ENCODE measurements around the gene PPP3CB.

PPP3CB gene

GRCh38 chr10:73495884-73496674, at the start of gene PPP3CB:
PPP3CB (minus strand) TSS chr10:73496024; CDS start chr10:73495889, 135 bp downstream.
- peak; percentile 92 for DNase-seq (ENCODE audit: low read depth)

- DNase-seq (ENCODE audit: low read depth): no peak
Measured at GRCh38 chr10:73545357-73545756, 49.5 kb upstream of the PPP3CB start.

DNA sequence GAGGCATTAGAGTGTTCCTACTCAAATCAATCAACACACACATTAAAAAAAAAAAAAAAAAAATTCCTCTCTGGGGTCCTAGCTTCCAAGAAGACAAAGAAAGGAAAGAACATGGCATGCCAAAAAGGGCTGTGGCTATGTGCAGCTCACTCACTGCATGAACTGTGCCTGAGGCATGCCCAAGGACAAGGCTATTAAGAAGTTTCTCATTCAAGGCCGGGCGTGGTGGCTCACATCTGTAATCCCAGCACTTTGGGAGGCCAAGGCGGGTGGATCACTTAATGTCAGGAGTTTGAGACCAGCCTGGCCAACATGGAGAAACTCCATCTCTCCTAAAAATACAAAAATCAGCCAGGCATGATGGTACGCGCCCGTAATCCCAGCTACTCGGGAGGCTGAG, 41.9 kb upstream of the PPP3CB start:
- no peak for DNase-seq (ENCODE audit: low read depth)

DNA sequence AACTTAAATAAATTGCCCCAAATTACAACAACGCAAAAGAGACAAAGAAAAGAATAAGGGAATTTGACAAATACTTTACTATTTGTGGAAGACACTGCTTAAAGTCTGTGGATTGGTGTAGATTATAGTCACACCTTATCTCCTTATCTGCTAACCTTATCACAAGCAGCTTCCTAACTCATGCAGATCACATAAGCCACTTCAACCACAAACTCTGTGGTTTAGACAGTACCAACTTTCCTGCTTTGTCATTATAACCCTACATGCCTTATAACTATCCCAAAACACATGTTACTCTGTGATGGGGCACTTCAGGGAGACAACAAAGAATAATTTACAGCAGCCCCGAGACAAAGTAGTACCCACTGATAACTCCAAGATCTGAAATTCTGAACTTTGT, 41.5 kb upstream of the PPP3CB start:
- no peak for DNase-seq (ENCODE audit: low read depth)

GRCh38 chr10:73534857-73535256, 39.0 kb upstream of the PPP3CB start:
- no peak for DNase-seq (ENCODE audit: low read depth)

DNA sequence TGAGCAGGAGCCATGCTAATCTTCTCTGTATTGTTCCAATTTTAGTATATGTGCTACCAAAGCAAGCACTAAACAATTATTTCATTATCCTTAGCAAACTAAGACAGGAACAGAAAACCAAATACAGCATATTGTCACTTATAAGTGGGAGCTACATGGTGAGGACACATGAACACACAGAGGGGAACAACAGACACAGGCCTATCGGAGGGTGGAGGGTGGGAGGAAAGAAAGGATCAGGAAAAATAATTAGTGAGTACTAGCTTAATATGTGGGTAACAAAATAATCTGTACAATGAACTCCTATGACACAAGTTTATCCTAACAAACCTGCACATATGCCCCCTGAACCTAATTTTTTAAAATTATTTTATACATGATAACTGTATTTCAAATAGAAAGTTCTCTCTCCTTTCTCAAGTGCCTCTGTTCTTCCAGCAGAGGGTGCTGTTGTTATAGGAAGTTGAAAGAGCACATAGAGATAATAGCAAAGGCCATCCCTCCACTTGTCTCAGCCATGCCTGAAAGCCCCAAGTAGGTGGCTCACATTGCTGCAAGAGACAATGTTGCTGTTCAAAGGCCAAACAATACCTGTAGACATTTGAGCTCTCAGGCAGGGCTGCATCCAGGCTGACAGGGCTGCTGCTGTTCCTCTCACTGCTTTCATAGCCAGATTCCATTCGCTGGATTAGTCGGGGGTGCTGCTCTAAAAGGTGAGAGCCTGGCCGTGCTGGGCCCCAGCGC, 33.4 kb upstream of the PPP3CB start:
- no peak for DNase-seq (ENCODE audit: low read depth)

DNA sequence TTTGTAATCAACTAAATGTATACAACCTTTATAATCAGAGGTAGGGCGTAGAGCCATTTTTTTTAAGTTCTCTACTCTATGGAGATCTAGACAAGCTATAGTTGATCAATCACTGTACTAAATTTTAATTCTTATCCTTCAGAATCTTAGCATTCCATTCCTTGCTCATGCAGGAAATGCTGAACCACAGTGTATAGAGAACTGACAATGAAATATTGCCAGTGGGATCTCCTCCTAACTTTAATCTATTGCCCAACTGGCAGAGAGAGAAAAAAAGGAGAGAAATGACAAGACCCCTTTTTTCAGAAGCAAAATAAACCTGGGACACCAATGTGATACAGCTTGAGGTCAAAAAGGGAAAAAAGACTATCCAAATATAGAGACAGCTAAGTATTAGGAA, 26.4 kb upstream of the PPP3CB start:
- no peak for DNase-seq (ENCODE audit: low read depth)

GRCh38 chr10:73519336-73519735, 23.5 kb upstream of the PPP3CB start:
- DNase-seq (ENCODE audit: low read depth): no peak

DNA sequence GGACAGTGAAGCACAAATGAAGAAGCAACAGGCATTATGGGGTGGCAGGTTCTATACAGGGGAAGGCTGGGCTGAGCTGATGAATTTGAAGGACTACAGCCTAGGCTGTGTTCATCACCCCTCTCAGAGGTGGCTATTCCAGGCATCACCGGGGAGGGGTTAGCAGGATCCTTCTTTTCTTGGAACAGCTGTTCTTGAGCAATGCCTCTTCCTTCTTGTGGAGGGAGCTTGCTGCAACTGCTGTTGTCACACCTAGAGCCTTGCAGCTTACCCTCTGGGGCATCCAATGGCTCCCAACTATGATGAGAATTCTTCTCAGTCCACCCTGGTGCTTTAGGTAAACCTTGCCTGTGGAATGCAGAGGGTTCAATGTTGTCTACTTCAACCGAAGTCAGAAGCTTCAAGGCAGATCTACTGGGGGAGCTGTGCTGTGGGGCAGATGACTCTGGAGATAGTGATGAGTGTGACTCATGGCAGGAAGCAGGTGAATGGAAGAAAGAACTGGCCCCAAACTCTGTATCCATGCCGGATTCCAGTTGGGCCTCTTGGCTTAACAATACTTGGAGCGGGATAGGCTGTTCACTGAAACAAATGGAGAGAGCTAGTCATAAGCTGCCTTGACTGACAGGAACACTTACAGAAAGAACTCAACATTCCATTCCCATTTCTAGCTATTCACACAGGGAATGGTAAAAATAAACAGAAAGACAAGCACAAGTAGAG, 21.5 kb upstream of the PPP3CB start:
- DNase-seq (ENCODE audit: low read depth): no peak

DNA sequence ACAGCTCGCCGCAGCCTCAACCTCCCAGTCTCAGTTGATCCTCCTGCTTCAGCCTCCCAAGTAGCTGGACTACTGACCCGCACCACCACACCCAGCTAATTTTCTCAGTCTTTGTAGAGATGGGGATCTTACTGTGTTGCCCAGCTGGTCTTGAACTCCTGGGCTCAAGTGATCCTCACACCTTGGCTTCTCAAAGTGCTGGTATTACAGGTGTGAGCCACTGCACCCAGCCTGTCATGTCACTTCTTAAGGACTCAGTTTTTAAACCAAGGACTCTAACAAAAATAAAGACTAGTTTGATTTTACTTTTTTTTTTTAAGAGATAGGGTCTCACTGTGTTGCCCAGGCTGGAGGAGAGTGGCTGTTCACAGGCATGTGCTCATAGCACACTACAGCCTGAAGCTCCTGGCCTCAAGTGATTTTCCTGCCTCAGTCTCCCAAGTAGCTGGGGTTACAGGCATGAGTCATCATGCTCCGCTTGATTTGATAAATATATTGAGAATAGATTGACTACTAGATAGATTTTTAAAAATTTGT, 16.5 kb upstream of the PPP3CB start:
- DNase-seq (ENCODE audit: low read depth): no peak

GRCh38 chr10:73509695-73510094, 13.9 kb upstream of the PPP3CB start:
- no peak for DNase-seq (ENCODE audit: low read depth)

DNA sequence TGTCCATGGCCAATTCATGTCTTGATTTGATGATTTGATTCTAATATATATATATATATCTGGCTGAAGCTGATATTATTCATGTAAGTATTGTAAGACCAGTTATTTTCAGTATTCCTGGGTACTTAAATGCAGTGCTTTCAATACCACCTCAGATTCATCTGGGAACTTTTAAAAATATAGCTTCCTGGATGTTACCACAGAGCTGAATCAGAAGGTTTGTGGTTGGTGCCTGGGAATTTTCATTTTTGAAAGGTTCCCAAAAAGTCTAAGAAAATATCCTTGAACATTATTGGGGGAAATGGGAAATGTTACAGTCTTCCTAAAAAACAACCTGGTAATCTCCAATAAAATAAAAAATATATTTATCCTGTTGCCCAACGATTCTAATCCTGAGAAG, 10.7 kb upstream of the PPP3CB start:
- DNase-seq (ENCODE audit: low read depth): no peak

DNA sequence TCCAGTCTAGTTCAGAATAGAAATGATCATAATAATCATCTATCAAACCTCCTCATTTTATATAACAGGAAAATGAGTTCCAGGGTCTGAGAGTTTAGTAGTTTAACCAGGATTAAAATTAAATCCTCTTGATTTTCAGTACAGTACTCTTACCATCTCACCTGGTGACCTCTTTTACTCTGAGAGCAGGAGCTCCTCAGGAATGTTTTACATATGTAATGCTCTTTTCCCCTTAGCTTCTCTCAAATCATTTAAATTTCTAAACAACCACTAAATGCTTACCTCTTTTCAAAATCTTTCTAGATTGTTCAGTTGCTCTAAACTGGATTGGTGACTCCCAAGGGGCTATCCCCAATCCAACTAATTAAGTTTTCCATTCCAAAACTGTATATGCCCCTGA, 10.2 kb upstream of the PPP3CB start:
- DNase-seq (ENCODE audit: low read depth): no peak

DNA sequence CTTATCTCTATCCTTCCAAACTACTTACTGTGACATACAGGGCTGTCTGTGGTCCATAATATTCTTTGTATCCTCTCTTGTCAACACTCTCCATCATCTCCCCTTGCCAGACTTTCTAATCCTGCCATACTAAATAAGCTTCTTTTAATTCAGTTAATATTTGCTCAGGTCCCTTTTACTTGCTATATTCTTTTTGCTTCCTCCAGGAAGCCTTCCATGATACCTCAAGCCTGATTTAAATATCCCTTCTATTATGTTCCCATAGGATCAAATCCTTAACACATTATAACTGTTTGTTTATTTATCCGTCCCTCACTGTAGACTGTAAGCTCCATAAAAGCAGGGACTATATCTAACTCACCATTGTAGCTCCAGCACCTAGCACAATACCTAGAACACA, 7.2 kb upstream of the PPP3CB start:
- no peak for DNase-seq (ENCODE audit: low read depth)

DNA sequence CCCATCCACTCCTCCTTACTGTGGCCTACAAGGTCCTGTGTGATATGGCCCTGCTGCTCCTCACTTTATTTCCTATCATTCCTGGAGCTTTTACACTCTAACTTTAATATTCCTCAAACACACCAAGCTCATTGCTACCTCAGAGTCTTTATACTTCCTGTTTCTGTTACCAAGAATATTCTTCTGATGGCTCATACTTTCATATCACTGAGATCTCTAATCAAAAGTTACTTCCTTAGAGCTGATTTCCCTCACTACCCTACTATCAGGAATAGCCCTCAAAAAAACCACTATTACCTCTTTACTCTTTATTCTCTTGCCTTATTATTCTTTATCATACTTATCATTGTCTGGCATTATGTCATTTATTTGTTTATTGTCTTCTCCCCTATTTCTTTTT, 5.8 kb upstream of the PPP3CB start:
- no peak for DNase-seq (ENCODE audit: low read depth)

DNA sequence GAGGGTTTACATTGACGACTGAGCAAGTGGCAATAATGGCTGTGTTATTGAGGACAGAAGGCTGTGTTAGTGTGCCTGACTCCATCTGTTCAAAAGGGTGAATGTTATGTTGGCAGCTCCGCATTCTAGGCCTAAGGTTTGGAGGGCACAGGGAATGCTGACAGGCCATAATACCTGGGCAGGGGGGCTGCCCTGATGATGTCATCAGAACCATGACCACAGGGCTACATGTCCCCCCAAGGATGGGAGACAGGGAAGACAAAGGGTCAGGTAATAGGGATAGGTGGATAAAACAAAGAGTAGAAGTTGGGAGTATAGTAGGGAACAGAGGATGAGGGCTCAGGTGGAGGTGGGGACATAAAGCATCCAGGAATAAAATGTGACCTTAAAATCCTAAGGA, 1.8 kb upstream of the PPP3CB start:
- no peak for DNase-seq (ENCODE audit: low read depth)

GRCh38 chr10:73495226-73495883, 469 bp downstream of the PPP3CB start:
- no peak for DNase-seq (ENCODE audit: low read depth)

DNA sequence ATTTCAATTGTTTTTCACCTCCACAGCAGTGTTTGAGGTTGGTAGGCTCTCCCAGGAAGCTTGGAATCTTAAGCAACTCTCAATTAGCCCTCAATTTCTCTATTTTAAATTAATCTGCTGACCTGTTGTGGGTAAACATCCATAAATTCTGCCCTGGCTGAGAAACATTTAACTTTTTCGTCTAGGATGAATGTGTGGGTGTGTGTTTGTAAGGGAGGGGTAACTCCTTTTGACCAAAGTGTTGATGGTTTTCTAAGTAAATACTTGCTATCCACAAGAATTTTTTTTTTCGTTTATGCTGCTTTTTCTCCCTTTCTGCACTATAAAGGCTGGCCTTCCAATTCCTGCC, 973 bp downstream of the PPP3CB start:
- DNase-seq (ENCODE audit: low read depth): no peak

DNA sequence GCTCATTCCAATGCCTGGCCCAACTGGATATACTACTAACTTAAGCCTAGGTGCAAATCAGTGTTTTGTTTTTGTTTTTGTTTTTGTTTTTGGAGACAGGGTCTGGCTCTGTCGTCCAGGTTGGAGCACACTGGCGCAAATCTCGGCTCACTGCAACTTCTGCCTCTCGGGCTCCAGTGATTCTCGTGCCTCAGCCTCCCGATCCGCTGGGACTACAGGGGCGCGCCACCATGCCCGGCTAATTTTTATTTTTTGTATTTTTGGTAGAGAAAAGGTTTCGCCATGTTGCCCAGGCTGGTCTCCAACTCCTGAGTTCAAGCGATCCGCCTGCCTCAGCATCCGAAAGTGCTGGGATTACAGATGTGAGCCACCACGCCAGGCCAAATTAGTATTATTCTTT, 1.6 kb downstream of the PPP3CB start:
- no peak for DNase-seq (ENCODE audit: low read depth)

DNA sequence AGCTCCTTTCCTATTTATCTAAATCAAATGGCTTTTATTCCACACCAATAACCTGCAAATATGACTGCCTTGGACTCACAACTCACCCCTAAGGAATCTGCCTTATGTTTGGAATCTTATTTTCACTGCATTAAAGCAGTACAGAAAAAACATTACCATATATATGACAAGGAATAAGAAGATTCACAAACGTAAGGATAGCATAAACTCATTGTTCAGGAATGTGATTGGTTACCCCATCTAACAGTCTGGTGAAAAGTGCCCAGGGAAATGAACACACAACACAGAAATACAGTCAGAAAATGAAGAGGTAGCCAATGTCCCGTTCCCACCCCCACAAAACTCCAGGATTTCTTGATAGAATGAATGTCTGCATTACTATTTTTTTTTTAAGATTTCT, 2.0 kb downstream of the PPP3CB start:
- peak; percentile 59 for DNase-seq (ENCODE audit: low read depth)

DNA sequence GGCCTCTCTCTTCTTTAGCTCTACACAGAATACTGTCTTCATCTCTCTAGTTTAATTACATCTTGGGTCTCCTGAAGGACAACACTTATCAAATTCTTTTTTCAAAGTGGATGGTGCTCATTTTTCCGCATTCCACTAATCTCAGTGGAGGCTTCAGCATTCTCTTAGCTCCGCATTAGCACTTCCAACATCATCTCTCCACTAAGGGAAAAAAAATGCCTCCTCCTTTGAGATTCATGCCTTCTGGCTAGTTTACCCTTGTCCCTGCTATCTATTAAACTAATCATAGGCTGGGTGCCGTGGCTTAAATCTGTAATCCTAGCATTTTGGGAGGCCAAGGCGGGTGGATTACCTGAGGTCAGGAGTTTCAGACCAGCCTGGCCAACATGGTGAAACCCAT, 9.2 kb downstream of the PPP3CB start:
- DNase-seq (ENCODE audit: low read depth): no peak

DNA sequence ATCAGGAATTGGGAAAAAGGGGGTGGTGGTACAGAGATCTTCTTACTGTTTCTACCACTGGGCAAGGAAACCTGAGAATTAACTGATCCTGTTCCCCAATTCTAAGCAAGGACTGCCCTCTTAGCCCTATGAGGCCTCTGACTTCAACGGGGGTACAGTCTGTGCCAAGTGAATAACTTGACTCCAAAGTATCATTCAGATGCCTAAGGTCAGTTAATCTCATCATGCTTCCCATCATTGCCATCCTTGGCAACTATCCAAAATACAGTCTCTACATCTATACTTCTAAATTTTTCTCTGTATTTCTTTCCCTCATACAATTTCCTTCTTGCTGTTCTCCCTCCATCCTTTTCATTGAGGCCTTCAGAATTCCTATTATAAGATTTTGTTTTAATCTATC, 10.5 kb downstream of the PPP3CB start:
- no peak for DNase-seq (ENCODE audit: low read depth)
